ENCODE data around the gene ZNF831. TPM values are rescaled to one million over a fixed set of nuclear protein-coding genes. Genes with fewer than 3 reads are reported as not detected.

The ZNF831 gene
- polyA plus RNA-seq, 1 of the 3 experiments (the other 2 are of a cell fraction) = not detected

GRCh38 chr20:59171986-59172385 lies 8.4 kb downstream of the ZNF831 start:
- CTCF ChIA-PET = no interaction called here
- whole genome bisulfite sequencing (ENCODE audit: low lambda C conversion rate) = 40% methylated on average over 8 of the region's 8 CpGs

GRCh38 chr20:59173938-59174491 lies 10.4 kb downstream of the ZNF831 start:
- no peaks in the 10 kb centered on the region; the same call in 1 of the 2 replicates for H3K27me3 ChIP-seq (ENCODE audit: insufficient read depth)
- H3K4me2 ChIP-seq = no peak overlapping the region
- H3K4me1 ChIP-seq (ENCODE audit: control insufficient read depth in 1 of 2, insufficient read depth in 2 of 2, low read depth in 1 of 2, low read length in 1 of 2) = no peaks in the 10 kb centered on the region
- ChIA-PET CTCF (interaction anchor here (0.9 to 1.2 kb wide), 2 partner anchors 9 to 86 kb away, joined by 3 read pairs; no protein-coding TSS in a partner anchor), POLR2A (no interaction called here)
- no peaks in the 10 kb centered on the region for H3K9me3 ChIP-seq
- no peak for DNase-seq
- H3K36me3 ChIP-seq (replicated peaks in 1 of 2; ENCODE audit: control insufficient read depth in 1 of 2, insufficient read depth in 2 of 2, low read length in 1 of 2) = no peaks in the 10 kb centered on the region
- no peaks in the 10 kb centered on the region for H4K20me1 ChIP-seq (ENCODE audit: insufficient read depth)
- 47% methylated on average over 7 of the region's 7 CpGs for WGBS (ENCODE audit: low lambda C conversion rate)
- no peak overlapping the region for H3K27ac ChIP-seq (ENCODE audit: low read depth in 2 of 2, low read length in 1 of 2)
- no peak overlapping the region for H2AFZ ChIP-seq (ENCODE audit: low read depth)
- H3F3A ChIP-seq (replicated peaks; ENCODE audit: insufficient read depth) = no peaks in the 10 kb centered on the region
- no peaks in the 10 kb centered on the region for H3K9me2 ChIP-seq
- no peak overlapping the region for H3K9ac ChIP-seq
- no peak overlapping the region for H3K4me3 ChIP-seq (ENCODE audit: low read depth in 2 of 2, low read length in 1 of 2)
- TF ChIP-seq RXRA (IDR thresholded peaks at IDR 0.05; ENCODE audit: borderline replicate concordance, low read depth) (no peak), TCF12 (IDR thresholded peaks at IDR 0.05) (no peak), POLR2AphosphoS5 (IDR thresholded peaks at IDR 0.05; ENCODE audit: low read depth, low read length) (no peak), USF2 (IDR thresholded peaks at IDR 0.05; ENCODE audit: borderline replicate concordance, low read depth, low read length) (no peak), RAD21 (IDR thresholded peaks at IDR 0.05; ENCODE audit: low read length) (no peak), EZH2phosphoT487 (IDR thresholded peaks at IDR 0.05; ENCODE audit: borderline replicate concordance, low read depth) (no peak), MEF2A (IDR thresholded peaks at IDR 0.05; ENCODE audit: borderline replicate concordance, low read depth) (no peak), IRF3 (IDR thresholded peaks at IDR 0.05; ENCODE audit: low read depth, low read length) (no peak), CTCF (IDR thresholded peaks at IDR 0.05) (no peak), GABPA (IDR thresholded peaks at IDR 0.05; ENCODE audit: low read depth) (no peak)
- no peaks in the 10 kb centered on the region for H3K79me2 ChIP-seq (ENCODE audit: insufficient read depth)

More at GRCh38 chr20:59171986-59172385, 8.4 kb downstream of the ZNF831 start:
- DNase-seq = no peak
- Histone ChIP-seq H3F3A (replicated peaks; ENCODE audit: insufficient read depth) (no peaks in the 10 kb centered on the region), H3K36me3 (replicated peaks in 1 of 2; ENCODE audit: control insufficient read depth in 1 of 2, insufficient read depth in 2 of 2, low read length in 1 of 2) (no peaks in the 10 kb centered on the region), H3K4me2 (no peak overlapping the region), H2AFZ (ENCODE audit: low read depth) (no peak overlapping the region), H4K20me1 (ENCODE audit: insufficient read depth) (no peaks in the 10 kb centered on the region), H3K9me3 (no peaks in the 10 kb centered on the region), H3K27ac (ENCODE audit: low read depth in 2 of 2, low read length in 1 of 2) (no peak overlapping the region), H3K79me2 (ENCODE audit: insufficient read depth) (no peaks in the 10 kb centered on the region), H3K9me2 (no peaks in the 10 kb centered on the region), H3K4me3 (ENCODE audit: low read depth in 2 of 2, low read length in 1 of 2) (no peak overlapping the region), H3K9ac (no peak overlapping the region), H3K27me3 (ENCODE audit: insufficient read depth) (no peaks in the 10 kb centered on the region; the same call in 1 of the 2 replicates), H3K4me1 (ENCODE audit: control insufficient read depth in 1 of 2, insufficient read depth in 2 of 2, low read depth in 1 of 2, low read length in 1 of 2) (no peaks in the 10 kb centered on the region)
- POLR2A ChIA-PET = no interaction called here
- no peak for TF ChIP-seq JUND (IDR thresholded peaks at IDR 0.05)
- TF ChIP-seq MAX (IDR thresholded peaks at IDR 0.05; ENCODE audit: low read depth) = no peak
- TF ChIP-seq FOSL2 (IDR thresholded peaks at IDR 0.05; ENCODE audit: borderline replicate concordance, low read depth) = no peak
- TF ChIP-seq USF1 (IDR thresholded peaks at IDR 0.05; ENCODE audit: borderline replicate concordance, low read depth) = no peak
- TF ChIP-seq NRF1 (IDR thresholded peaks at IDR 0.05; ENCODE audit: low read depth, low read length) = no peak
- TF ChIP-seq GATA2 (CRISPR knock-in tag; IDR thresholded peaks at IDR 0.05) = no peak
- no peak for TF ChIP-seq RCOR1 (IDR thresholded peaks at IDR 0.05; ENCODE audit: low read length)
- TF ChIP-seq IRF3 (IDR thresholded peaks at IDR 0.05; ENCODE audit: low read depth, low read length) = no peak
- no peak for TF ChIP-seq MXI1 (IDR thresholded peaks at IDR 0.05; ENCODE audit: low read depth, low read length)
- no peak for TF ChIP-seq NFIC (IDR thresholded peaks at IDR 0.05; ENCODE audit: borderline replicate concordance)
- TF ChIP-seq RAD21 (IDR thresholded peaks at IDR 0.05; ENCODE audit: low read length) = no peak
- TF ChIP-seq CHD2 (IDR thresholded peaks at IDR 0.05; ENCODE audit: low read length, partially characterized antibody) = no peak
- no peak for TF ChIP-seq FOXJ3 (CRISPR knock-in tag; IDR thresholded peaks at IDR 0.05)
